Measurements from ENCODE around the gene FER.

DNA sequence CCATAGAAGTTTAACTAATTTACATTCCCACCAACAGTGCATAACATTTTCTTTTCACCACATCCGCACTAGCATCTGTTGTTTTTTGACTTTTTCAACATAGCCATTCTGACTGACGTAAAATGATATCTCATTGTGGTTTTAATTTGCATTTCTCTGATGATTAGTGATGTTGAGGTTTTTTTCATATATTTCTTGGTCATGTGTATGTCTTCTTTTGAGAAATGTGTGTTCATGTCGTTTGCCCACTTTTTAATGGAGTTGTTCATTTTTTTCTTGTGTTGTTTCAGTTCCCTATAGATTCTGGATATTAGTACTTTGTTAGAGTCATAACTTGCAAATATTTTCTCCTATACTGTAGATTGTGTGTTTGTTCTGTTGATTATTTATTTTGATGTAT, 163.4 kb downstream of the FER start:
- no peak for TF ChIP-seq POLR2AphosphoS5 (IDR thresholded peaks at IDR 0.05; ENCODE audit: low read depth, low read length)
- TF ChIP-seq, protein P1, sequence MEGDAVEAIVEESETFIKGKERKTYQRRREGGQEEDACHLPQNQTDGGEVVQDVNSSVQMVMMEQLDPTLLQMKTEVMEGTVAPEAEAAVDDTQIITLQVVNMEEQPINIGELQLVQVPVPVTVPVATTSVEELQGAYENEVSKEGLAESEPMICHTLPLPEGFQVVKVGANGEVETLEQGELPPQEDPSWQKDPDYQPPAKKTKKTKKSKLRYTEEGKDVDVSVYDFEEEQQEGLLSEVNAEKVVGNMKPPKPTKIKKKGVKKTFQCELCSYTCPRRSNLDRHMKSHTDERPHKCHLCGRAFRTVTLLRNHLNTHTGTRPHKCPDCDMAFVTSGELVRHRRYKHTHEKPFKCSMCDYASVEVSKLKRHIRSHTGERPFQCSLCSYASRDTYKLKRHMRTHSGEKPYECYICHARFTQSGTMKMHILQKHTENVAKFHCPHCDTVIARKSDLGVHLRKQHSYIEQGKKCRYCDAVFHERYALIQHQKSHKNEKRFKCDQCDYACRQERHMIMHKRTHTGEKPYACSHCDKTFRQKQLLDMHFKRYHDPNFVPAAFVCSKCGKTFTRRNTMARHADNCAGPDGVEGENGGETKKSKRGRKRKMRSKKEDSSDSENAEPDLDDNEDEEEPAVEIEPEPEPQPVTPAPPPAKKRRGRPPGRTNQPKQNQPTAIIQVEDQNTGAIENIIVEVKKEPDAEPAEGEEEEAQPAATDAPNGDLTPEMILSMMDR (IDR thresholded peaks at IDR 0.05) = no peak
- TF ChIP-seq, protein P2, sequence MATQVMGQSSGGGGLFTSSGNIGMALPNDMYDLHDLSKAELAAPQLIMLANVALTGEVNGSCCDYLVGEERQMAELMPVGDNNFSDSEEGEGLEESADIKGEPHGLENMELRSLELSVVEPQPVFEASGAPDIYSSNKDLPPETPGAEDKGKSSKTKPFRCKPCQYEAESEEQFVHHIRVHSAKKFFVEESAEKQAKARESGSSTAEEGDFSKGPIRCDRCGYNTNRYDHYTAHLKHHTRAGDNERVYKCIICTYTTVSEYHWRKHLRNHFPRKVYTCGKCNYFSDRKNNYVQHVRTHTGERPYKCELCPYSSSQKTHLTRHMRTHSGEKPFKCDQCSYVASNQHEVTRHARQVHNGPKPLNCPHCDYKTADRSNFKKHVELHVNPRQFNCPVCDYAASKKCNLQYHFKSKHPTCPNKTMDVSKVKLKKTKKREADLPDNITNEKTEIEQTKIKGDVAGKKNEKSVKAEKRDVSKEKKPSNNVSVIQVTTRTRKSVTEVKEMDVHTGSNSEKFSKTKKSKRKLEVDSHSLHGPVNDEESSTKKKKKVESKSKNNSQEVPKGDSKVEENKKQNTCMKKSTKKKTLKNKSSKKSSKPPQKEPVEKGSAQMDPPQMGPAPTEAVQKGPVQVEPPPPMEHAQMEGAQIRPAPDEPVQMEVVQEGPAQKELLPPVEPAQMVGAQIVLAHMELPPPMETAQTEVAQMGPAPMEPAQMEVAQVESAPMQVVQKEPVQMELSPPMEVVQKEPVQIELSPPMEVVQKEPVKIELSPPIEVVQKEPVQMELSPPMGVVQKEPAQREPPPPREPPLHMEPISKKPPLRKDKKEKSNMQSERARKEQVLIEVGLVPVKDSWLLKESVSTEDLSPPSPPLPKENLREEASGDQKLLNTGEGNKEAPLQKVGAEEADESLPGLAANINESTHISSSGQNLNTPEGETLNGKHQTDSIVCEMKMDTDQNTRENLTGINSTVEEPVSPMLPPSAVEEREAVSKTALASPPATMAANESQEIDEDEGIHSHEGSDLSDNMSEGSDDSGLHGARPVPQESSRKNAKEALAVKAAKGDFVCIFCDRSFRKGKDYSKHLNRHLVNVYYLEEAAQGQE (IDR thresholded peaks at IDR 0.05; ENCODE audit: insufficient read depth in 1 of 2, low read depth in 2 of 2, low read length in 1 of 2) = no peak

All from Panc1 (cell line).